Calu3 (cell line): ENCODE data around the gene CPA4. TPM values are rescaled to one million over a fixed set of nuclear protein-coding genes. Genes with fewer than 3 reads are reported as not detected.

ENCODE experiments used
- BruUV-seq: library from RNA; stranded (reverse); fragments of 400-500 nt; replicated peaks from 2 replicates; lab custom pipeline; 2021; lab: Mats Ljungman, UMichigan
- CTCF ChIA-PET: fragments of 300-600 bp; sonication (Branson Sonifier 250); formaldehyde crosslinking; loops from one replicate; lab custom pipeline; 2022; ENCODE audit warnings: antibody characterized with exemption; lab: Charles Lee
- DNase-seq: peaks from one replicate; pipeline ENCODE4 v3.0.0; 2022
- H3K27ac Mint-ChIP-seq: one replicate; pipeline ENCODE4 v1.8.0; 2022; ENCODE audit warnings: mixed read lengths; ENCODE audit not compliant: unreplicated experiment
- H3K27me3 Mint-ChIP-seq: one replicate; pipeline ENCODE4 v1.8.0; 2022; ENCODE audit warnings: mixed read lengths; ENCODE audit not compliant: unreplicated experiment
- H3K36me3 Mint-ChIP-seq: one replicate; pipeline ENCODE4 v1.8.0; 2022; ENCODE audit warnings: mild to moderate bottlenecking, moderate library complexity, mixed read lengths; ENCODE audit not compliant: insufficient read depth, unreplicated experiment
- H3K4me1 Mint-ChIP-seq: one replicate; pipeline ENCODE4 v1.8.0; 2022; ENCODE audit warnings: mild to moderate bottlenecking, low read depth, mixed read lengths; ENCODE audit not compliant: unreplicated experiment
- H3K4me3 Mint-ChIP-seq: one replicate; pipeline ENCODE4 v1.8.0; 2022; ENCODE audit warnings: mild to moderate bottlenecking, low read depth, moderate library complexity, mixed read lengths; ENCODE audit not compliant: unreplicated experiment
- H3K9me3 Mint-ChIP-seq: one replicate; pipeline ENCODE4 v1.8.0; 2022; ENCODE audit warnings: low read depth, mixed read lengths; ENCODE audit not compliant: unreplicated experiment
- intact Hi-C: fragments of 100-400 bp; cut with micrococcal nuclease; formaldehyde crosslinking; loops from one replicate; pipeline ENCODE4 v1.10.0; 2022; ENCODE audit not compliant: unreplicated experiment
- total RNA-seq: library from RNA; stranded (reverse); gene quantifications from 2 replicates; pipeline ENCODE4 v1.2.3, GENCODE V29; 2022
- TF ChIP-seq, protein P1 (sequence below): fragments of 200-600 bp; IDR thresholded peaks from one replicate; pipeline ENCODE4 v1.8.0; 2022; ENCODE audit warnings: antibody characterized with exemption; ENCODE audit not compliant: unreplicated experiment

Gene CPA4
- total RNA-seq, 1 experiment from 2014 or later = not detected

DNA sequence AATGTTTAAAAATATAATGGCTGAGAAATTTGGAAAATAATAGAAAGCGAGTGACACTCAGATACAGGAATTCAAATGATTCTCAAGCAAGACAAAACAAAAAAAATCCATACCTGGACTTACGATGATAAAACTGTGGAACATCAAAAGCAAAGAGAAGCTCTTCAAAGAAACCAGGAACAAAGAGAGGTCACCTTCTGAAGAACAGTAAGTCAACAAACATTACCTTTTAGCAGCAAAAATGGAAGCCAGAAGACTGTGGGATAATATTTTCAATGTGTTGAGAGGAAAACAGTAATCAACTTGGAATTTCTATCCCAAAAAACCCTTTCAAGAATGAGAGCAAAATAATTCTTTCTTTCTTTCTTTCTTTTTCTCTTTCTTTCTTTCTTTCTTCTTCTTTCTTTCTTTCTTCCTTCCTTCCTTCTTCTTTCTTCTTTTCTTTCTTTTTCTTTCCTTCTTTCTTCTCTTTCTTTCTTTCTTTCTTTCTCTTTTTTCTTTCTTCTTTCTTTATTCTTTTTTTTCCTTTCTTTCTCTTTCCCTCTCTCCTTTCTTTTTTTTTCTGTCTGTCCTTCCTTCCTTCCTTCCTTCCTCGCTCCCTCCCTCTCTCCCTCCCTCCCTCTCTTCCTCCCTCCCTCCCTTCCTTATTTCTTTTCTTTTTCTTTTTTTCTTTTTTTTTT lies 49.9 kb downstream of the CPA4 start:
- TF ChIP-seq, protein P1, sequence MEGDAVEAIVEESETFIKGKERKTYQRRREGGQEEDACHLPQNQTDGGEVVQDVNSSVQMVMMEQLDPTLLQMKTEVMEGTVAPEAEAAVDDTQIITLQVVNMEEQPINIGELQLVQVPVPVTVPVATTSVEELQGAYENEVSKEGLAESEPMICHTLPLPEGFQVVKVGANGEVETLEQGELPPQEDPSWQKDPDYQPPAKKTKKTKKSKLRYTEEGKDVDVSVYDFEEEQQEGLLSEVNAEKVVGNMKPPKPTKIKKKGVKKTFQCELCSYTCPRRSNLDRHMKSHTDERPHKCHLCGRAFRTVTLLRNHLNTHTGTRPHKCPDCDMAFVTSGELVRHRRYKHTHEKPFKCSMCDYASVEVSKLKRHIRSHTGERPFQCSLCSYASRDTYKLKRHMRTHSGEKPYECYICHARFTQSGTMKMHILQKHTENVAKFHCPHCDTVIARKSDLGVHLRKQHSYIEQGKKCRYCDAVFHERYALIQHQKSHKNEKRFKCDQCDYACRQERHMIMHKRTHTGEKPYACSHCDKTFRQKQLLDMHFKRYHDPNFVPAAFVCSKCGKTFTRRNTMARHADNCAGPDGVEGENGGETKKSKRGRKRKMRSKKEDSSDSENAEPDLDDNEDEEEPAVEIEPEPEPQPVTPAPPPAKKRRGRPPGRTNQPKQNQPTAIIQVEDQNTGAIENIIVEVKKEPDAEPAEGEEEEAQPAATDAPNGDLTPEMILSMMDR = no peak
- Mint-ChIP-seq H3K4me3 (no peak overlapping the region), H3K9me3 (no peaks in the 10 kb centered on the region), H3K4me1 (no peaks in the 10 kb centered on the region), H3K27me3 (peaks cover 22% of the 10 kb centered on the region), H3K36me3 (no peaks in the 10 kb centered on the region), H3K27ac (no peak overlapping the region)
- intact Hi-C loops = no loop called here
- no TSS peak for BruUV-seq
- no peak for DNase-seq
- CTCF ChIA-PET = no interaction called here

DNA sequence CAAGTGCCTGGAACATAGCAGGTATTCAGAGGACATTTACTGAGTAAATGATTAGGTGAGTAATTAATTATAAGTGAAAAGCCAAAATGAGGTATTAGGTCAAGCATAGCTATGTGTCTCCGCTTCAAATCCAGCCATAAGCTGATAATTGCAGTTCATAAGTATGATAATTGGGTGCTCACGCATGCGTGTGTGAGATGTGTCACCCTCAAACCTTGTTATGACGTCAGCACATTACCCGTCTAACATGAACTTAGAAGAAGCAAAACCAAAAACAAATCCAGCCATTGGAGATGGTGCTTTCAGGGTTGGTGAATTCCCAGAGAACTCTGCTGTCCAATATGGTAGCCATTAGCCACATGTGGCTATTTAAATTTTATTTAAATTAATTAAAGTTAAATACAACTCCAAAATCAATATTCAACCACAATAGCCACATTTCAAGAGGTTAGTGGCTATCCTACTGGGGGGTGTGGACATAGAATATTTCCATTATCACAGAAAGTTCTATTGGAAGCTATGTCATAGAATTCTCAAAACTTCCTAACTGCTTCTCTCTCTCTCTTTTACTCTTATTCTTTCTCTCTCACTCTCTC lies 51.4 kb downstream of the CPA4 start, which contains the start of gene CPA5:
Gene CPA5 (plus strand): TSS at position 546 of the 596 bp plus-strand sequence. CDS start 1,670 bp downstream, outside the sequence.
- Mint-ChIP-seq H3K4me1 (no peaks in the 10 kb centered on the region), H3K27me3 (peaks cover 22% of the 10 kb centered on the region), H3K27ac (no peak within 1 kb of the TSS), H3K4me3 (no peak within 1 kb of the TSS), H3K36me3 (no peaks in the 10 kb centered on the region), H3K9me3 (no peaks in the 10 kb centered on the region)
- TF ChIP-seq, protein P1 = no peak
- no TSS peak for BruUV-seq
- CTCF ChIA-PET = no interaction called here
- DNase-seq = no peak
- intact Hi-C loops = no loop called here

DNA sequence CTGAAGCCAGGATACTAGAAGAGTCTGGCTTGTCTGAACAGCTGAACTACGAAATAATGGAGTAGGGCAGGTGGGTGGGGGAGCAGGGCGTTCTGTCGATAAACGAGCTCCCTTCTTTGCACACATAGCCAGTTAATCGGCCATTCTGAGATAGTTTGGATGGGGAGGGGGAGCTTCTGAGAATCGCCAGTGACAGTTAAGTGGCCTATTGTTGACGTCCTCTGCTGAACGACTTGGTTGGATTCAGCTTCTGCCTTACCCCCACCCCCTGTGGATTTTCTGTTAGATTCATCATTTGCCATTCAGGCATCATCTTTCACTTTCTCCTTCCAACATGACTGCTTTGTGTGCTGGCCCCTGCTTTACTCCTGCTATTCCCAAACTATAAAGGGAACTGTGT lies 52.2 kb downstream of the CPA4 start:
- TF ChIP-seq, protein P1 = no peak
- Mint-ChIP-seq H3K4me3 (no peak overlapping the region), H3K9me3 (no peaks in the 10 kb centered on the region), H3K36me3 (no peaks in the 10 kb centered on the region), H3K27me3 (peaks cover 25% of the 10 kb centered on the region), H3K27ac (no peak overlapping the region), H3K4me1 (no peaks in the 10 kb centered on the region)
- CTCF ChIA-PET = no interaction called here
- intact Hi-C loops = no loop called here
- DNase-seq = no peak
- no TSS peak for BruUV-seq

DNA sequence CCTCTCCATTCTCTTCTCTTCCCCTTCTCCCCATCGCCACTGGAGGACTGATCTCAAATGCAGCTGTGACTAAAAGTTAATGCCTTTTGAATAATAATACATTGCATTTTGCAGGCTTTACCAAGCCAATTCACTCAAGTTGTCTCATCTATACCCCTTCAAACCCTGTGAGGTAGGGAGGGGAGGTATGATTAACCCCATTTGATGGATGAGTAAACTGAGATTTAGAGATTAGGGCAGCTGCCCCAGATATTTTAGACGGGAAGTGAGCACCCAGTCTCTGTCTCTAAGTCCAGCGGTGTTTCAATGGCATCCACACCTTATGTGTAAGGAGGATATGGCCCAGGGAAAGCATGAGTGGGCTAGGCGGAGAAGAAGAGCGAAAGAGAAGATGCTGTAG lies 52.8 kb downstream of the CPA4 start:
- TF ChIP-seq, protein P1 = no peak
- BruUV-seq = no TSS peak
- intact Hi-C loops = no loop called here
- Mint-ChIP-seq H3K9me3 (no peaks in the 10 kb centered on the region), H3K27ac (no peak overlapping the region), H3K36me3 (no peaks in the 10 kb centered on the region), H3K4me1 (no peaks in the 10 kb centered on the region), H3K27me3 (peaks cover 31% of the 10 kb centered on the region), H3K4me3 (no peak overlapping the region)
- CTCF ChIA-PET = no interaction called here
- no peak for DNase-seq
